OCI-LY3 (cell line): Measurements from ENCODE around the gene UST.

Experiments used
- H2AFZ ChIP-seq: fragments of 200-600, 300-600 bp; shearing (Covaris generic); 2 replicates; pipeline ENCODE4 v1.6.0; 2014; ENCODE audit warnings: antibody characterized with exemption, low read depth, low read length
- H3K27ac ChIP-seq: fragments of 200-600, 300-600 bp; sonication (generic); 2 replicates; pipeline ENCODE4 v1.5.1; 2014; ENCODE audit warnings: mild to moderate bottlenecking, low read length, moderate library complexity, mixed read lengths
- H3K27me3 ChIP-seq: fragments of 200-600, 300-600 bp; sonication (generic); 2 replicates; pipeline ENCODE4 v1.6.1; 2014; ENCODE audit warnings: low read depth, low read length, mixed read lengths
- H3K36me3 ChIP-seq: fragments of 200-600, 300-600 bp; sonication (generic); replicated peaks from 2 replicates; pipeline ENCODE3; 2014; ENCODE audit warnings: low read depth, low read length, mixed read lengths
- H3K4me1 ChIP-seq: fragments of 300-600, 200-600 bp; sonication (generic); 2 replicates; pipeline ENCODE4 v1.6.1; 2014; ENCODE audit warnings: low read length, mixed read lengths
- H3K4me2 ChIP-seq: fragments of 200-600, 300-600 bp; sonication (generic); 2 replicates; pipeline ENCODE4 v1.6.1; 2014; ENCODE audit warnings: low read length, mixed read lengths
- H3K4me3 ChIP-seq: fragments of 300-600, 200-600 bp; sonication (generic); 2 replicates; pipeline ENCODE4 v1.5.1; 2014; ENCODE audit warnings: antibody characterized with exemption, mild to moderate bottlenecking, low read length, moderate library complexity
- H3K79me2 ChIP-seq: fragments of 300-600, 200-600 bp; shearing (Covaris generic); 2 replicates; pipeline ENCODE4 v1.6.1; 2014; ENCODE audit warnings: mild to moderate bottlenecking, low read length, mixed read lengths
- H3K9ac ChIP-seq: fragments of 300-600, 200-600 bp; shearing (Covaris generic); 2 replicates; pipeline ENCODE4 v1.6.0; 2014; ENCODE audit warnings: mild to moderate bottlenecking, low read length, moderate library complexity
- H3K9me3 ChIP-seq: fragments of 200-600, 300-600 bp; shearing (Covaris generic); 2 replicates; pipeline ENCODE4 v1.6.1; 2014; ENCODE audit warnings: low read length, mixed read lengths; ENCODE audit not compliant: insufficient read depth
- H4K20me1 ChIP-seq: fragments of 200-600, 300-600 bp; sonication (generic); 2 replicates; pipeline ENCODE4 v1.6.1; 2016; ENCODE audit warnings: low read length, mixed read lengths; ENCODE audit not compliant: insufficient read depth
- EZH2phosphoT487 ChIP-seq: fragments of 200-600 bp; shearing (Covaris generic); IDR thresholded peaks from 2 replicates; pipeline ENCODE4 v1.6.1; 2018; ENCODE audit warnings: antibody characterized with exemption, mixed run types, low read depth
- TF ChIP-seq, protein P1 (sequence below): fragments of 200-600, 300-600 bp; sonication (generic); IDR thresholded peaks from 2 replicates; pipeline ENCODE4 v1.5.1; 2014; ENCODE audit warnings: antibody characterized with exemption, low read length, low read depth

The UST gene

GRCh38 chr6:148935705-148936435, 189.0 kb downstream of the UST start:
- Histone ChIP-seq H3K4me1 (no peaks in the 10 kb centered on the region), H3K27ac (no peak overlapping the region), H3K4me2 (no peak overlapping the region), H4K20me1 (no peaks in the 10 kb centered on the region), H3K36me3 (no peaks in the 10 kb centered on the region), H3K9me3 (no peaks in the 10 kb centered on the region), H3K79me2 (no peaks in the 10 kb centered on the region), H3K27me3 (no peaks in the 10 kb centered on the region), H3K4me3 (no peak overlapping the region), H2AFZ (no peak overlapping the region), H3K9ac (no peak overlapping the region)
- no peak for TF ChIP-seq EZH2phosphoT487
- TF ChIP-seq, protein P1, sequence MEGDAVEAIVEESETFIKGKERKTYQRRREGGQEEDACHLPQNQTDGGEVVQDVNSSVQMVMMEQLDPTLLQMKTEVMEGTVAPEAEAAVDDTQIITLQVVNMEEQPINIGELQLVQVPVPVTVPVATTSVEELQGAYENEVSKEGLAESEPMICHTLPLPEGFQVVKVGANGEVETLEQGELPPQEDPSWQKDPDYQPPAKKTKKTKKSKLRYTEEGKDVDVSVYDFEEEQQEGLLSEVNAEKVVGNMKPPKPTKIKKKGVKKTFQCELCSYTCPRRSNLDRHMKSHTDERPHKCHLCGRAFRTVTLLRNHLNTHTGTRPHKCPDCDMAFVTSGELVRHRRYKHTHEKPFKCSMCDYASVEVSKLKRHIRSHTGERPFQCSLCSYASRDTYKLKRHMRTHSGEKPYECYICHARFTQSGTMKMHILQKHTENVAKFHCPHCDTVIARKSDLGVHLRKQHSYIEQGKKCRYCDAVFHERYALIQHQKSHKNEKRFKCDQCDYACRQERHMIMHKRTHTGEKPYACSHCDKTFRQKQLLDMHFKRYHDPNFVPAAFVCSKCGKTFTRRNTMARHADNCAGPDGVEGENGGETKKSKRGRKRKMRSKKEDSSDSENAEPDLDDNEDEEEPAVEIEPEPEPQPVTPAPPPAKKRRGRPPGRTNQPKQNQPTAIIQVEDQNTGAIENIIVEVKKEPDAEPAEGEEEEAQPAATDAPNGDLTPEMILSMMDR, result no peak

DNA sequence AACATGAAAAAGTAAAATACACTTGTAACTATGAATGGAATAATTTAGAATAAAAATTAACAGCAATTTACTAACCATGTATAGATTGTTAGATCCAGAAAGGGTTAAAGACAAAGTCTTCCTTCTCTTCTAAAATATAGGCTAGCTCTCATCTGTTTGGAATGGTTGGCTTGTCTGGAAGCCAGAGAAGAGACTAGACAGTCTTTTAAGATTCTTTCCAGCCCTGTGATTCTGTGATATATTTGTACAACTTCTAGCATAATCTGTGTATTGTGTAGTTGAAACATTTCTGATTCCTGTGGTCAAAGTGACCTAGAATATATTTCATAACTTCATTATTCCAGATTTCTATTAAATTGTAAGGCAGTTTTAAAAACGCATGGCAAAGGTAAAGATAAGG, 196.6 kb downstream of the UST start:
- no peak overlapping the region for H3K4me2 ChIP-seq
- H3K4me1 ChIP-seq, result peaks cover 8% of the 10 kb centered on the region
- H3K27ac ChIP-seq, result no peak overlapping the region
- no peaks in the 10 kb centered on the region for H4K20me1 ChIP-seq
- peaks cover 3% of the 10 kb centered on the region for H3K36me3 ChIP-seq
- H3K27me3 ChIP-seq, result no peaks in the 10 kb centered on the region
- no peaks in the 10 kb centered on the region for H3K79me2 ChIP-seq
- TF ChIP-seq, protein P1, result no peak
- TF ChIP-seq EZH2phosphoT487, result no peak
- no peak overlapping the region for H3K4me3 ChIP-seq
- no peak overlapping the region for H3K9ac ChIP-seq
- H3K9me3 ChIP-seq, result no peaks in the 10 kb centered on the region
- no peak overlapping the region for H2AFZ ChIP-seq

GRCh38 chr6:148944608-148945007, 197.8 kb downstream of the UST start:
- no peaks in the 10 kb centered on the region for H3K9me3 ChIP-seq
- H3K4me1 ChIP-seq, result peaks cover 8% of the 10 kb centered on the region
- H3K9ac ChIP-seq, result no peak overlapping the region
- no peaks in the 10 kb centered on the region for H3K79me2 ChIP-seq
- H3K27me3 ChIP-seq, result no peaks in the 10 kb centered on the region
- no peak overlapping the region for H3K27ac ChIP-seq
- H2AFZ ChIP-seq, result no peak overlapping the region
- no peak overlapping the region for H3K4me3 ChIP-seq
- H4K20me1 ChIP-seq, result no peaks in the 10 kb centered on the region
- TF ChIP-seq, protein P1, result no peak
- TF ChIP-seq EZH2phosphoT487, result no peak
- H3K36me3 ChIP-seq, result peaks cover 3% of the 10 kb centered on the region
- no peak overlapping the region for H3K4me2 ChIP-seq

GRCh38 chr6:148945301-148946021, 198.6 kb downstream of the UST start:
- no peak overlapping the region for H3K4me2 ChIP-seq
- no peak overlapping the region for H2AFZ ChIP-seq
- TF ChIP-seq EZH2phosphoT487, result no peak
- TF ChIP-seq, protein P1, result no peak
- H3K36me3 ChIP-seq, result peaks cover 3% of the 10 kb centered on the region
- no peak overlapping the region for H3K9ac ChIP-seq
- no peaks in the 10 kb centered on the region for H3K9me3 ChIP-seq
- H3K4me3 ChIP-seq, result no peak overlapping the region
- no peaks in the 10 kb centered on the region for H3K27me3 ChIP-seq
- H3K4me1 ChIP-seq, result peaks cover 8% of the 10 kb centered on the region
- no peak overlapping the region for H3K27ac ChIP-seq
- no peaks in the 10 kb centered on the region for H3K79me2 ChIP-seq
- no peaks in the 10 kb centered on the region for H4K20me1 ChIP-seq
